GM19468 (cell line): ENCODE measurements around the gene RNPS1.
A peak's percentile ranks its signal among the peaks of the same experiment; 100 is the strongest.

Experiments
- ATAC-seq: cut with Tn5 transposase; IDR thresholded peaks from one replicate; pipeline ENCODE4 v1.9.1; 2021; ENCODE audit warnings: mild to moderate bottlenecking, moderate library complexity, moderate number of reproducible peaks; ENCODE audit not compliant: unreplicated experiment; ENCODE audit errors: extremely low read depth

The RNPS1 gene

GRCh38 chr16:2223942-2224486 lies 43.9 kb downstream of the RNPS1 start:
- ATAC-seq, result peak; percentile 10

- ATAC-seq, result peak; percentile 80
These were observed 44.5 kb downstream of the RNPS1 start, which contains the start of gene E4F1 for GRCh38 chr16:2223221-2223941. Gene E4F1 (plus strand): TSS chr16:2223591. CDS start chr16:2223614, 23 bp downstream.

- no peak for ATAC-seq
These were observed 51.6 kb downstream of the RNPS1 start for GRCh38 chr16:2216330-2216729.

GRCh38 chr16:2214719-2214968 lies 53.3 kb downstream of the RNPS1 start, which contains the start of gene PGP:
Gene PGP (minus strand): TSS chr16:2214840. CDS start chr16:2214777, 63 bp downstream.
- ATAC-seq, result peak; percentile 69

- no peak for ATAC-seq
These were observed 53.9 kb downstream of the RNPS1 start for GRCh38 chr16:2213817-2214718.

- no peak for ATAC-seq
These were observed 55.3 kb downstream of the RNPS1 start for GRCh38 chr16:2212362-2213324.

- no peak for ATAC-seq
These were observed 56.0 kb downstream of the RNPS1 start for GRCh38 chr16:2211923-2212347.

- ATAC-seq, result no peak
These were observed 57.2 kb downstream of the RNPS1 start, which contains the start of gene BRICD5 for GRCh38 chr16:2210386-2211365. Gene BRICD5 (minus strand): TSS chr16:2210863. CDS start chr16:2210833, 30 bp downstream.

GRCh38 chr16:2210009-2210332 lies 58.0 kb downstream of the RNPS1 start:
- no peak for ATAC-seq

- no peak for ATAC-seq
These were observed 58.5 kb downstream of the RNPS1 start for GRCh38 chr16:2209258-2210008.

- ATAC-seq, result no peak
These were observed 59.2 kb downstream of the RNPS1 start for GRCh38 chr16:2208772-2209171.

- no peak for ATAC-seq
These were observed 59.6 kb downstream of the RNPS1 start for GRCh38 chr16:2208308-2208707.

- ATAC-seq, result no peak
These were observed 60.1 kb downstream of the RNPS1 start for GRCh38 chr16:2207872-2208271.

- no peak for ATAC-seq
These were observed 61.0 kb downstream of the RNPS1 start for GRCh38 chr16:2206780-2207433.

- no peak for ATAC-seq
These were observed 61.5 kb downstream of the RNPS1 start for GRCh38 chr16:2206420-2206779.

GRCh38 chr16:2205967-2206313 lies 62.0 kb downstream of the RNPS1 start:
- ATAC-seq, result peak; percentile 0

- ATAC-seq, result peak; percentile 69
These were observed 62.6 kb downstream of the RNPS1 start, which contains the start of gene MLST8 for GRCh38 chr16:2205104-2205966. Gene MLST8 (plus strand): TSS chr16:2205454. CDS start chr16:2206086, 632 bp downstream.
